IMR-90 (cell line): ENCODE measurements around the gene PTPRC. TPM values are rescaled to one million over a fixed set of nuclear protein-coding genes. Genes with fewer than 3 reads are reported as not detected.

Experiments
- ATAC-seq: fragments of 200-7000 bp; cut with Tn5 transposase; 2 replicates; pipeline ENCODE4 v1.9.1; 2020; ENCODE audit warnings: low read depth, mild to moderate bottlenecking, moderate library complexity
- BruUV-seq: library from RNA; stranded (reverse); fragments of 400-500 nt; replicated peaks from 2 replicates; lab custom pipeline; 2021; lab: Mats Ljungman, UMichigan
- CTCF ChIA-PET: fragments of 300-600 bp; formaldehyde crosslinking; extraction: SDS; loops from one replicate; lab custom pipeline; 2021; ENCODE audit warnings: antibody characterized with exemption; lab: Yijun Ruan, JAX
- POLR2A ChIA-PET: fragments of 300-600 bp; sonication (Branson Sonifier 250); formaldehyde crosslinking; loops from one replicate; lab custom pipeline; 2022; ENCODE audit warnings: antibody characterized with exemption; ENCODE audit not compliant: unreplicated experiment; lab: Charles Lee
- DNase-seq: peaks from one replicate; pipeline ENCODE4 v3.0.0; 2013
- H2AFZ ChIP-seq: replicated peaks from 2 replicates; pipeline ENCODE3; 2013; ENCODE audit warnings: low read length, mild to moderate bottlenecking; ENCODE audit not compliant: poor library complexity
- H2AK5ac ChIP-seq: 2 replicates; pipeline ENCODE4 v1.6.1; 2013; ENCODE audit warnings: low read depth, low read length, inconsistent platforms
- H2AK9ac ChIP-seq: replicated peaks from 2 replicates; pipeline ENCODE3; 2013; ENCODE audit warnings: mild to moderate bottlenecking, low read depth, low read length, moderate library complexity; ENCODE audit not compliant: poor library complexity
- H2BK120ac ChIP-seq: 2 replicates; pipeline ENCODE4 v1.6.1; 2013; ENCODE audit warnings: low read depth, low read length, inconsistent platforms
- H2BK15ac ChIP-seq: 3 replicates; pipeline ENCODE4 v1.6.1; 2013; ENCODE audit warnings: low read depth, low read length, inconsistent platforms
- H2BK20ac ChIP-seq: 2 replicates; pipeline ENCODE4 v1.6.1; 2013; ENCODE audit warnings: low read depth, mild to moderate bottlenecking, inconsistent platforms, low read length, moderate library complexity
- H2BK5ac ChIP-seq: 2 replicates; pipeline ENCODE4 v1.6.1; 2013; ENCODE audit warnings: mild to moderate bottlenecking, low read depth, low read length, inconsistent platforms; ENCODE audit not compliant: poor library complexity, severe bottlenecking
- H3K14ac ChIP-seq: replicated peaks from 2 replicates; pipeline ENCODE4 v1.6.1; 2013; ENCODE audit warnings: low read depth, low read length, inconsistent platforms
- H3K18ac ChIP-seq: 2 replicates; pipeline ENCODE4 v1.6.1; 2013; ENCODE audit warnings: low read depth, low read length, control low read depth
- H3K23ac ChIP-seq: 2 replicates; pipeline ENCODE4 v1.6.1; 2013; ENCODE audit warnings: low read depth, low read length, inconsistent platforms
- H3K27ac ChIP-seq: 2 replicates; pipeline ENCODE4 v1.5.1; 2013; ENCODE audit warnings: mild to moderate bottlenecking, control low read depth, low read length; ENCODE audit not compliant: insufficient read depth
- H3K27me3 ChIP-seq: 2 replicates; pipeline ENCODE4 v1.6.1; 2013; ENCODE audit warnings: low read length; ENCODE audit not compliant: control insufficient read depth, insufficient read depth
- H3K36me3 ChIP-seq: 2 replicates; pipeline ENCODE4 v1.6.1; 2013; ENCODE audit warnings: low read length, mixed read lengths; ENCODE audit not compliant: control insufficient read depth, insufficient read depth
- H3K4ac ChIP-seq: 2 replicates; pipeline ENCODE4 v1.6.1; 2013; ENCODE audit warnings: low read depth, low read length, inconsistent platforms
- H3K4me1 ChIP-seq: 2 replicates; pipeline ENCODE4 v1.6.1; 2013; ENCODE audit warnings: low read length, mixed read lengths; ENCODE audit not compliant: control insufficient read depth, insufficient read depth
- H3K4me2 ChIP-seq: 2 replicates; pipeline ENCODE4 v1.6.1; 2013; ENCODE audit warnings: low read depth, mild to moderate bottlenecking, control low read depth, low read length, moderate library complexity
- H3K4me3 ChIP-seq: 2 replicates; pipeline ENCODE4 v1.5.1; 2013; ENCODE audit warnings: low read depth, mild to moderate bottlenecking, control low read depth, low read length, moderate library complexity; ENCODE audit not compliant: insufficient read depth
- H3K56ac ChIP-seq: 2 replicates; pipeline ENCODE4 v1.6.1; 2013; ENCODE audit warnings: low read length, inconsistent platforms; ENCODE audit not compliant: insufficient read depth; ENCODE audit errors: extremely low read depth
- H3K79me1 ChIP-seq, 2 experiments: 2 replicates each; pipeline ENCODE4 v1.6.1; 2013; ENCODE audit warnings: low read length in 2 of 2, inconsistent platforms in 1 of 2, low read depth in 1 of 2
- H3K9ac ChIP-seq: 2 replicates; pipeline ENCODE4 v1.6.1; 2013; ENCODE audit warnings: low read depth, low read length, control low read depth
- H3K9me1 ChIP-seq: 2 replicates; pipeline ENCODE4 v1.6.1; 2013; ENCODE audit warnings: low read length, inconsistent platforms; ENCODE audit not compliant: insufficient read depth
- H3K9me3 ChIP-seq: 2 replicates; pipeline ENCODE4 v1.6.1; 2013; ENCODE audit warnings: low read length; ENCODE audit not compliant: control insufficient read depth, insufficient read depth
- H4K20me1 ChIP-seq: 2 replicates; pipeline ENCODE4 v1.6.1; 2013; ENCODE audit warnings: low read length, inconsistent platforms; ENCODE audit not compliant: insufficient read depth
- H4K5ac ChIP-seq: 2 replicates; pipeline ENCODE4 v1.6.1; 2013; ENCODE audit warnings: mild to moderate bottlenecking, low read depth, low read length, control low read depth
- H4K8ac ChIP-seq, 2 experiments: 2 replicates each; pipeline ENCODE4 v1.6.1; 2013; ENCODE audit warnings: low read depth in 2 of 2, low read length in 2 of 2, control low read depth in 1 of 2, inconsistent platforms in 1 of 2
- H4K91ac ChIP-seq: 2 replicates; pipeline ENCODE4 v1.6.1; 2013; ENCODE audit warnings: low read depth, low read length, inconsistent platforms; ENCODE audit not compliant: insufficient read depth
- CHD1 ChIP-seq: IDR thresholded peaks from 2 replicates; pipeline ENCODE4 v1.6.1; 2012; ENCODE audit warnings: low read depth, low read length, improper control_type of control experiment
- FOS ChIP-seq: fragments of 150-350 bp; IDR thresholded peaks from 2 replicates; pipeline ENCODE4 v1.6.1; 2016; ENCODE audit warnings: low read depth, low read length
- POLR2A ChIP-seq: IDR thresholded peaks from 2 replicates; pipeline ENCODE4 v1.6.1; 2012; ENCODE audit warnings: mild to moderate bottlenecking, low read depth, low read length
- RFX5 ChIP-seq: IDR thresholded peaks from 2 replicates; pipeline ENCODE4 v1.8.0; 2012; ENCODE audit warnings: low read depth, mild to moderate bottlenecking, low read length, moderate library complexity
- WGBS, 2 experiments: methylation state at CpG; one replicate each; pipeline versions ENCODE4 v1.1.5 to v1.1.7; 2013; ENCODE audit warnings: missing lambda C conversion rate in 2 of 2; ENCODE audit not compliant: insufficient read length in 1 of 2; ENCODE audit errors: extremely low coverage in 2 of 2; 5-methylcytosine and 5-hydroxymethylcytosine counted together
- dilution Hi-C: fragments of 300-500 bp; cut with HindIII; formaldehyde crosslinking; loops from one replicate; pipeline ENCODE4 v1.14.3; 2018; ENCODE audit warnings: low sequenced_read_pairs; ENCODE audit not compliant: unreplicated experiment
- in situ Hi-C: fragments of 300-500 bp; cut with MboI; formaldehyde crosslinking; loops from 3 replicates; pipeline ENCODE4 v1.14.3; 2019; ENCODE audit warnings: low sequenced_read_pairs, inconsistent platforms, mixed read lengths
- intact Hi-C: fragments of 100-400 bp; cut with micrococcal nuclease; formaldehyde crosslinking; loops from 2 replicates; pipeline ENCODE4 v1.10.0; 2022
- polyA plus RNA-seq, 3 experiments: library from polyadenylated mRNA; depleted of rRNA; stranded (reverse); fragments of >200 nt; gene quantifications; 2 replicates each; pipeline ENCODE4 v1.2.3, GENCODE V29; 2012; ENCODE audit warnings: low replicate concordance in 1 of 3
- total RNA-seq: library from RNA; depleted of rRNA; stranded (reverse); fragments of >200 nt; gene quantifications from 2 replicates; pipeline ENCODE4 v1.2.3, GENCODE V29; 2012; rRNA removed
- TF ChIP-seq, protein P1 (sequence below): conservative IDR thresholded peaks from 2 replicates; pipeline ENCODE4 v1.5.1; 2012; ENCODE audit warnings: mild to moderate bottlenecking, low read depth, low read length, improper control_type of control experiment

PTPRC gene
- total and polyA plus RNA-seq, 2 of the 4 experiments (the other 2 are of a cell fraction): not detected

GRCh38 chr1:198806861-198807260, 168.0 kb downstream of the PTPRC start:
- ChIA-PET CTCF (no interaction called here), POLR2A (no interaction called here)
- no TSS peak for BruUV-seq
- Histone ChIP-seq H3K23ac (no peak overlapping the region), H3K18ac (no peak overlapping the region), H3K56ac (no peak overlapping the region), H3K4me3 (no peak overlapping the region), H3K14ac (no peak overlapping the region), H2AK9ac (no peak overlapping the region), H3K9ac (no peak overlapping the region), H3K4me2 (no peak overlapping the region), H3K4ac (no peak overlapping the region), H2BK20ac (no peak overlapping the region), H4K5ac (no peak overlapping the region), H4K91ac (no peak overlapping the region), H3K36me3 (no peaks in the 10 kb centered on the region), H2BK15ac (no peak overlapping the region), H4K8ac (no peak overlapping the region), H2BK120ac (no peak overlapping the region), H3K9me3 (no peaks in the 10 kb centered on the region), H4K20me1 (no peaks in the 10 kb centered on the region), H3K4me1 (peaks cover 5% of the 10 kb centered on the region), H3K27me3 (no peaks in the 10 kb centered on the region), H3K9me1 (no peaks in the 10 kb centered on the region), H2AK5ac (no peak overlapping the region), H3K27ac (no peak overlapping the region), H2BK5ac (no peak overlapping the region), H3K79me1 (no peaks in the 10 kb centered on the region), H2AFZ (no peak overlapping the region)
- ATAC-seq (no peak), DNase-seq (no peak)
- dilution Hi-C loops: no loop called here
- TF ChIP-seq, protein P1, sequence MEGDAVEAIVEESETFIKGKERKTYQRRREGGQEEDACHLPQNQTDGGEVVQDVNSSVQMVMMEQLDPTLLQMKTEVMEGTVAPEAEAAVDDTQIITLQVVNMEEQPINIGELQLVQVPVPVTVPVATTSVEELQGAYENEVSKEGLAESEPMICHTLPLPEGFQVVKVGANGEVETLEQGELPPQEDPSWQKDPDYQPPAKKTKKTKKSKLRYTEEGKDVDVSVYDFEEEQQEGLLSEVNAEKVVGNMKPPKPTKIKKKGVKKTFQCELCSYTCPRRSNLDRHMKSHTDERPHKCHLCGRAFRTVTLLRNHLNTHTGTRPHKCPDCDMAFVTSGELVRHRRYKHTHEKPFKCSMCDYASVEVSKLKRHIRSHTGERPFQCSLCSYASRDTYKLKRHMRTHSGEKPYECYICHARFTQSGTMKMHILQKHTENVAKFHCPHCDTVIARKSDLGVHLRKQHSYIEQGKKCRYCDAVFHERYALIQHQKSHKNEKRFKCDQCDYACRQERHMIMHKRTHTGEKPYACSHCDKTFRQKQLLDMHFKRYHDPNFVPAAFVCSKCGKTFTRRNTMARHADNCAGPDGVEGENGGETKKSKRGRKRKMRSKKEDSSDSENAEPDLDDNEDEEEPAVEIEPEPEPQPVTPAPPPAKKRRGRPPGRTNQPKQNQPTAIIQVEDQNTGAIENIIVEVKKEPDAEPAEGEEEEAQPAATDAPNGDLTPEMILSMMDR: no peak
- TF ChIP-seq CHD1 (no peak), POLR2A (no peak), RFX5 (no peak), FOS (no peak)
- WGBS, 2 experiments: no CpG with 5 or more reads among the region's 5 CpGs
- intact Hi-C loops: no loop called here
- in situ Hi-C loops: no loop called here

Other genes starting within 250 kb of the PTPRC start
- not detected in 2 replicates for gene ATP6V1G3, start 98.4 kb upstream of the PTPRC start, total RNA-seq
- gene ATP6V1G3, start 98.4 kb upstream of the PTPRC start, polyA plus RNA-seq (2012; rRNA removed): not detected in 2 replicates